Nephron progenitor cell (in vitro differentiated cells): ENCODE measurements around the gene FOXP1.

Experiments used
- DNase-seq: peaks from one replicate; pipeline ENCODE4 v3.0.0; 2021
- H3K27ac Mint-ChIP-seq: 2 replicates; pipeline ENCODE4 v1.8.0; 2021; ENCODE audit warnings: mild to moderate bottlenecking, moderate library complexity, mixed read lengths
- H3K27me3 Mint-ChIP-seq: 2 replicates; pipeline ENCODE4 v1.8.0; 2021; ENCODE audit warnings: mild to moderate bottlenecking, low read depth, mixed read lengths; ENCODE audit not compliant: poor library complexity
- H3K36me3 Mint-ChIP-seq: 2 replicates; pipeline ENCODE4 v1.8.0; 2021; ENCODE audit warnings: low read depth, mixed read lengths
- H3K4me1 Mint-ChIP-seq: 2 replicates; pipeline ENCODE4 v1.8.0; 2021; ENCODE audit warnings: mixed read lengths
- H3K4me3 Mint-ChIP-seq: 2 replicates; pipeline ENCODE4 v1.8.0; 2021; ENCODE audit warnings: mild to moderate bottlenecking, moderate library complexity, mixed read lengths
- H3K9me3 Mint-ChIP-seq: 2 replicates; pipeline ENCODE4 v1.8.0; 2021; ENCODE audit warnings: mild to moderate bottlenecking, moderate library complexity, mixed read lengths
- TF ChIP-seq, protein P1 (sequence below): fragments of 200-600 bp; sonication (generic); IDR thresholded peaks from 2 replicates; pipeline ENCODE4 v1.5.0; 2021; ENCODE audit warnings: antibody characterized with exemption

The FOXP1 gene

GRCh38 chr3:71512000-71512399 lies 71.5 kb downstream of the FOXP1 start:
- Mint-ChIP-seq H3K4me1 (peaks cover 21% of the 10 kb centered on the region), H3K36me3 (peaks cover 2% of the 10 kb centered on the region), H3K9me3 (peaks cover 4% of the 10 kb centered on the region), H3K27me3 (peaks cover 3% of the 10 kb centered on the region), H3K27ac (no peak overlapping the region), H3K4me3 (no peak overlapping the region)
- TF ChIP-seq, protein P1, sequence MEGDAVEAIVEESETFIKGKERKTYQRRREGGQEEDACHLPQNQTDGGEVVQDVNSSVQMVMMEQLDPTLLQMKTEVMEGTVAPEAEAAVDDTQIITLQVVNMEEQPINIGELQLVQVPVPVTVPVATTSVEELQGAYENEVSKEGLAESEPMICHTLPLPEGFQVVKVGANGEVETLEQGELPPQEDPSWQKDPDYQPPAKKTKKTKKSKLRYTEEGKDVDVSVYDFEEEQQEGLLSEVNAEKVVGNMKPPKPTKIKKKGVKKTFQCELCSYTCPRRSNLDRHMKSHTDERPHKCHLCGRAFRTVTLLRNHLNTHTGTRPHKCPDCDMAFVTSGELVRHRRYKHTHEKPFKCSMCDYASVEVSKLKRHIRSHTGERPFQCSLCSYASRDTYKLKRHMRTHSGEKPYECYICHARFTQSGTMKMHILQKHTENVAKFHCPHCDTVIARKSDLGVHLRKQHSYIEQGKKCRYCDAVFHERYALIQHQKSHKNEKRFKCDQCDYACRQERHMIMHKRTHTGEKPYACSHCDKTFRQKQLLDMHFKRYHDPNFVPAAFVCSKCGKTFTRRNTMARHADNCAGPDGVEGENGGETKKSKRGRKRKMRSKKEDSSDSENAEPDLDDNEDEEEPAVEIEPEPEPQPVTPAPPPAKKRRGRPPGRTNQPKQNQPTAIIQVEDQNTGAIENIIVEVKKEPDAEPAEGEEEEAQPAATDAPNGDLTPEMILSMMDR = no peak
- DNase-seq = no peak

GRCh38 chr3:71511446-71511845 lies 72.1 kb downstream of the FOXP1 start:
- DNase-seq = no peak
- TF ChIP-seq, protein P1 = no peak
- peaks cover 7% of the 10 kb centered on the region for H3K36me3 Mint-ChIP-seq
- H3K27me3 Mint-ChIP-seq = peaks cover 6% of the 10 kb centered on the region
- H3K4me3 Mint-ChIP-seq = no peak overlapping the region
- peaks cover 27% of the 10 kb centered on the region for H3K4me1 Mint-ChIP-seq
- peaks cover 4% of the 10 kb centered on the region for H3K9me3 Mint-ChIP-seq
- H3K27ac Mint-ChIP-seq = no peak overlapping the region

GRCh38 chr3:71511037-71511436 lies 72.5 kb downstream of the FOXP1 start:
- H3K4me1 Mint-ChIP-seq = peaks cover 30% of the 10 kb centered on the region
- H3K4me3 Mint-ChIP-seq = no peak overlapping the region
- peaks cover 4% of the 10 kb centered on the region for H3K9me3 Mint-ChIP-seq
- peaks cover 9% of the 10 kb centered on the region for H3K36me3 Mint-ChIP-seq
- H3K27me3 Mint-ChIP-seq = peaks cover 6% of the 10 kb centered on the region
- H3K27ac Mint-ChIP-seq = no peak overlapping the region
- no peak for DNase-seq
- TF ChIP-seq, protein P1 = no peak

- Mint-ChIP-seq H3K4me3 (no peak overlapping the region), H3K27ac (no peak overlapping the region), H3K36me3 (peaks cover 13% of the 10 kb centered on the region), H3K27me3 (peaks cover 6% of the 10 kb centered on the region), H3K4me1 (peaks cover 30% of the 10 kb centered on the region), H3K9me3 (peaks cover 4% of the 10 kb centered on the region)
- no peak for DNase-seq
- TF ChIP-seq, protein P1 = no peak
Observed at GRCh38 chr3:71510510-71510909, 73.0 kb downstream of the FOXP1 start.

- no peak overlapping the region for H3K27ac Mint-ChIP-seq
Observed at GRCh38 chr3:71509066-71509465, 74.5 kb downstream of the FOXP1 start.

More at GRCh38 chr3:71509066-71509465, 74.5 kb downstream of the FOXP1 start:
- no peak for DNase-seq
- Mint-ChIP-seq H3K36me3 (peaks cover 19% of the 10 kb centered on the region), H3K4me3 (no peak overlapping the region), H3K27me3 (peaks cover 10% of the 10 kb centered on the region), H3K4me1 (peaks cover 30% of the 10 kb centered on the region), H3K9me3 (no peaks in the 10 kb centered on the region)
- TF ChIP-seq, protein P1 = no peak
